ENCODE measurements around the gene WDTC1.

GRCh38 chr1:27356277-27356618 is 121.8 kb downstream of the WDTC1 start:
- TF ChIP-seq, protein P1, sequence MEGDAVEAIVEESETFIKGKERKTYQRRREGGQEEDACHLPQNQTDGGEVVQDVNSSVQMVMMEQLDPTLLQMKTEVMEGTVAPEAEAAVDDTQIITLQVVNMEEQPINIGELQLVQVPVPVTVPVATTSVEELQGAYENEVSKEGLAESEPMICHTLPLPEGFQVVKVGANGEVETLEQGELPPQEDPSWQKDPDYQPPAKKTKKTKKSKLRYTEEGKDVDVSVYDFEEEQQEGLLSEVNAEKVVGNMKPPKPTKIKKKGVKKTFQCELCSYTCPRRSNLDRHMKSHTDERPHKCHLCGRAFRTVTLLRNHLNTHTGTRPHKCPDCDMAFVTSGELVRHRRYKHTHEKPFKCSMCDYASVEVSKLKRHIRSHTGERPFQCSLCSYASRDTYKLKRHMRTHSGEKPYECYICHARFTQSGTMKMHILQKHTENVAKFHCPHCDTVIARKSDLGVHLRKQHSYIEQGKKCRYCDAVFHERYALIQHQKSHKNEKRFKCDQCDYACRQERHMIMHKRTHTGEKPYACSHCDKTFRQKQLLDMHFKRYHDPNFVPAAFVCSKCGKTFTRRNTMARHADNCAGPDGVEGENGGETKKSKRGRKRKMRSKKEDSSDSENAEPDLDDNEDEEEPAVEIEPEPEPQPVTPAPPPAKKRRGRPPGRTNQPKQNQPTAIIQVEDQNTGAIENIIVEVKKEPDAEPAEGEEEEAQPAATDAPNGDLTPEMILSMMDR (IDR thresholded peaks at IDR 0.05) = no peak
- no peak for TF ChIP-seq POLR2A (IDR thresholded peaks at IDR 0.05)
